K562 (cell line): ENCODE results near the gene PSORS1C2. TPM values are rescaled to one million over a fixed set of nuclear protein-coding genes. Genes with fewer than 3 reads are reported as not detected.

Source experiments
- ASH1L ChIP-seq: fragments of 450-650 bp; IDR thresholded peaks from 2 replicates; pipeline ENCODE4 v1.6.1; 2018; ENCODE audit warnings: borderline replicate concordance, mild to moderate bottlenecking, low read depth; ENCODE audit not compliant: partially characterized antibody
- ETV6 ChIP-seq, 3 experiments: fragments of 150-350 bp in 1 of 3; sonication (generic) in 1 of 3; formaldehyde crosslinking in 1 of 3; IDR thresholded peaks; 2 replicates each; pipeline versions ENCODE4 v1.6.1 to v1.8.0; 2014 to 2022; ENCODE audit warnings: borderline replicate concordance in 2 of 3, low read depth in 2 of 3, antibody characterized with exemption in 1 of 3, low read length in 1 of 3, mild to moderate bottlenecking in 1 of 3, missing genetic modification reagents in 1 of 3
- FOXP1 ChIP-seq: sonication (generic); formaldehyde crosslinking; IDR thresholded peaks from 2 replicates; pipeline ENCODE4 v1.8.0; 2022; ENCODE audit warnings: mild to moderate bottlenecking, missing genetic modification reagents
- KHSRP ChIP-seq: fragments of 450-650 bp; IDR thresholded peaks from 2 replicates; pipeline ENCODE4 v1.6.1; 2017
- KLF16 ChIP-seq: IDR thresholded peaks from 2 replicates; pipeline ENCODE4 v1.6.1; 2016; ENCODE audit warnings: antibody characterized with exemption
- NR0B1 ChIP-seq: fragments of 450-650 bp; IDR thresholded peaks from one replicate; pipeline ENCODE4 v1.6.1; 2018; ENCODE audit warnings: mild to moderate bottlenecking, moderate library complexity; ENCODE audit not compliant: partially characterized antibody
- PML ChIP-seq: IDR thresholded peaks from 2 replicates; pipeline ENCODE4 v1.6.1; 2012; ENCODE audit warnings: low read length, inconsistent platforms
- POLR3A ChIP-seq: IDR thresholded peaks from 2 replicates; pipeline ENCODE4 v1.6.1; 2011; ENCODE audit warnings: borderline replicate concordance, mild to moderate bottlenecking, moderate library complexity; ENCODE audit not compliant: insufficient read length, insufficient read depth; ENCODE audit errors: extremely low read depth
- SIX5 ChIP-seq, 2 experiments: IDR thresholded peaks; 2 replicates each; pipeline ENCODE4 v1.6.1; 2011; ENCODE audit warnings: low read length in 2 of 2, borderline replicate concordance in 1 of 2, low read depth in 1 of 2, mild to moderate bottlenecking in 1 of 2, moderate library complexity in 1 of 2; ENCODE audit not compliant: insufficient read depth in 1 of 2
- TBP ChIP-seq: optimal IDR thresholded peaks from 2 replicates; pipeline ENCODE3; 2011; ENCODE audit warnings: low read depth, low read length, improper control_type of control experiment
- XRCC5 ChIP-seq: fragments of 200-400 bp; formaldehyde crosslinking; IDR thresholded peaks from 2 replicates; pipeline ENCODE4 v1.6.1; 2017; ENCODE audit warnings: low read depth, mild to moderate bottlenecking, low read length
- ZBED1 ChIP-seq: IDR thresholded peaks from 2 replicates; pipeline ENCODE4 v1.6.1; 2014
- ZBTB17 ChIP-seq: fragments of 450-650 bp; formaldehyde crosslinking; IDR thresholded peaks from 2 replicates; pipeline ENCODE4 v1.4.0; 2020; ENCODE audit warnings: mild to moderate bottlenecking
- ZEB2 ChIP-seq: fragments of 450-650 bp; IDR thresholded peaks from 2 replicates; pipeline ENCODE4 v1.6.1; 2016
- ZNF197 ChIP-seq: fragments of 200-800 bp; sonication (Bioruptor generic); IDR thresholded peaks from 2 replicates; pipeline ENCODE4 v1.6.1; 2016; ENCODE audit warnings: low read depth, missing genetic modification characterization, missing compliant biosample characterization
- ZNF316 ChIP-seq: fragments of 450-650 bp; IDR thresholded peaks from 2 replicates; pipeline ENCODE4 v1.6.1; 2016
- ZNF408 ChIP-seq: fragments of 250-450 bp; sonication (Bioruptor Pico); IDR thresholded peaks from 2 replicates; pipeline ENCODE4 v1.4.0; 2020; ENCODE audit warnings: low read depth, mild to moderate bottlenecking, moderate library complexity
- polyA plus RNA-seq, 8 experiments: library from polyadenylated mRNA; depleted of rRNA in 4 of 8; stranded (reverse) in 5 of 8; unstranded in 3 of 8; fragments of >200 nt; fragmentation: Nextera tagmentation in 2 of 8; fragmentation: Illumina TruSeq in 1 of 8; extraction: Ambion mirVana in 2 of 8; extraction: Trizol in 1 of 8; gene quantifications; 2 replicates each; pipeline versions ENCODE4 v1.2.1 to v1.2.3, GENCODE V29; 2011 to 2014; ENCODE audit warnings: inconsistent platforms in 1 of 8, missing spikeins in 1 of 8
- total RNA-seq, 7 experiments: library from RNA; depleted of rRNA in 6 of 7; stranded (reverse); fragments of >200 nt in 6 of 7; fragmentation: Illumina TruSeq in 2 of 7; extraction: Trizol in 2 of 7; gene quantifications; 2 replicates each; pipeline versions ENCODE4 v1.2.1 to v1.2.3, GENCODE V29; 2011 to 2021; ENCODE audit warnings: low replicate concordance in 1 of 7
- TF ChIP-seq, protein P1 (sequence below): fragments of 200-800 bp; sonication (Bioruptor generic); IDR thresholded peaks from 2 replicates; pipeline ENCODE4 v1.6.1; 2017; ENCODE audit warnings: missing genetic modification characterization, missing compliant biosample characterization
- TF ChIP-seq, protein P2 (sequence below), 3 experiments: fragments of 200-800 bp in 1 of 3; sonication (Bioruptor generic) in 1 of 3; sonication (generic) in 1 of 3; formaldehyde crosslinking in 1 of 3; IDR thresholded peaks; 2 replicates each; pipeline versions ENCODE4 v1.6.1 to v1.8.0; 2016 to 2022; ENCODE audit warnings: mild to moderate bottlenecking in 2 of 3, missing compliant biosample characterization in 2 of 3, missing genetic modification characterization in 2 of 3, missing genetic modification reagents in 1 of 3
- TF ChIP-seq, protein P3 (sequence below): sonication (generic); formaldehyde crosslinking; IDR thresholded peaks from 2 replicates; pipeline ENCODE4 v1.9.0; 2022; ENCODE audit warnings: mild to moderate bottlenecking, missing genetic modification reagents
- TF ChIP-seq, protein P4 (sequence below): fragments of 250-450 bp; sonication (Bioruptor Pico); IDR thresholded peaks from 2 replicates; pipeline ENCODE4 v1.4.0; 2020; ENCODE audit warnings: mild to moderate bottlenecking, moderate library complexity, borderline replicate concordance

PSORS1C2 gene
- total and polyA plus RNA-seq, 9 of the 15 experiments (the other 6 are each of a cell fraction or from before 2014, with no cell fraction given): not detected

GRCh38 chr6:31158140-31158862 lies 19.4 kb upstream of the PSORS1C2 start, which contains the start of gene TCF19 (continued):
- TF ChIP-seq SIX5 (IDR thresholded peaks at IDR 0.05; ENCODE audit: borderline replicate concordance in 1 of 2, insufficient read depth in 1 of 2, low read depth in 1 of 2, low read length in 2 of 2) (no peak), ZBTB17 (CRISPR knock-in tag) (no peak), ZBED1 (no peak), ZEB2 (no peak), NR0B1 (no peak), PML (no peak), ETV6 (IDR thresholded peaks at IDR 0.05; ENCODE audit: borderline replicate concordance in 1 of 2, low read depth in 2 of 2, low read length in 1 of 2) (no peak), ETV6 (CRISPR knock-in tag; IDR thresholded peaks at IDR 0.05; ENCODE audit: borderline replicate concordance) (no peak), ZNF197 (no peak), KHSRP (no peak), POLR3A (no peak), ASH1L (peak; percentile 98), FOXP1 (CRISPR knock-in tag) (no peak), KLF16 (no peak), TBP (peak; percentile 48), XRCC5 (peak; percentile 59; the same call in 1 of the 2 replicates), ZNF408 (CRISPR knock-in tag) (no peak), ZNF316 (no peak)
- TF ChIP-seq, protein P1, sequence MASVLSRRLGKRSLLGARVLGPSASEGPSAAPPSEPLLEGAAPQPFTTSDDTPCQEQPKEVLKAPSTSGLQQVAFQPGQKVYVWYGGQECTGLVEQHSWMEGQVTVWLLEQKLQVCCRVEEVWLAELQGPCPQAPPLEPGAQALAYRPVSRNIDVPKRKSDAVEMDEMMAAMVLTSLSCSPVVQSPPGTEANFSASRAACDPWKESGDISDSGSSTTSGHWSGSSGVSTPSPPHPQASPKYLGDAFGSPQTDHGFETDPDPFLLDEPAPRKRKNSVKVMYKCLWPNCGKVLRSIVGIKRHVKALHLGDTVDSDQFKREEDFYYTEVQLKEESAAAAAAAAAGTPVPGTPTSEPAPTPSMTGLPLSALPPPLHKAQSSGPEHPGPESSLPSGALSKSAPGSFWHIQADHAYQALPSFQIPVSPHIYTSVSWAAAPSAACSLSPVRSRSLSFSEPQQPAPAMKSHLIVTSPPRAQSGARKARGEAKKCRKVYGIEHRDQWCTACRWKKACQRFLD (CRISPR knock-in tag): no peak
- TF ChIP-seq, protein P2, sequence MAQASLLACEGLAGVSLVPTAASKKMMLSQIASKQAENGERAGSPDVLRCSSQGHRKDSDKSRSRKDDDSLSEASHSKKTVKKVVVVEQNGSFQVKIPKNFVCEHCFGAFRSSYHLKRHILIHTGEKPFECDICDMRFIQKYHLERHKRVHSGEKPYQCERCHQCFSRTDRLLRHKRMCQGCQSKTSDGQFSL (CRISPR knock-in tag; IDR thresholded peaks at IDR 0.05): no peak
- TF ChIP-seq, protein P2 (tag; IDR thresholded peaks at IDR 0.05): no peak
- TF ChIP-seq, protein P3, sequence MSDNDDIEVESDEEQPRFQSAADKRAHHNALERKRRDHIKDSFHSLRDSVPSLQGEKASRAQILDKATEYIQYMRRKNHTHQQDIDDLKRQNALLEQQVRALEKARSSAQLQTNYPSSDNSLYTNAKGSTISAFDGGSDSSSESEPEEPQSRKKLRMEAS (CRISPR knock-in tag): peak; percentile 63; the same call in 1 of the 2 replicates
- TF ChIP-seq, protein P4, sequence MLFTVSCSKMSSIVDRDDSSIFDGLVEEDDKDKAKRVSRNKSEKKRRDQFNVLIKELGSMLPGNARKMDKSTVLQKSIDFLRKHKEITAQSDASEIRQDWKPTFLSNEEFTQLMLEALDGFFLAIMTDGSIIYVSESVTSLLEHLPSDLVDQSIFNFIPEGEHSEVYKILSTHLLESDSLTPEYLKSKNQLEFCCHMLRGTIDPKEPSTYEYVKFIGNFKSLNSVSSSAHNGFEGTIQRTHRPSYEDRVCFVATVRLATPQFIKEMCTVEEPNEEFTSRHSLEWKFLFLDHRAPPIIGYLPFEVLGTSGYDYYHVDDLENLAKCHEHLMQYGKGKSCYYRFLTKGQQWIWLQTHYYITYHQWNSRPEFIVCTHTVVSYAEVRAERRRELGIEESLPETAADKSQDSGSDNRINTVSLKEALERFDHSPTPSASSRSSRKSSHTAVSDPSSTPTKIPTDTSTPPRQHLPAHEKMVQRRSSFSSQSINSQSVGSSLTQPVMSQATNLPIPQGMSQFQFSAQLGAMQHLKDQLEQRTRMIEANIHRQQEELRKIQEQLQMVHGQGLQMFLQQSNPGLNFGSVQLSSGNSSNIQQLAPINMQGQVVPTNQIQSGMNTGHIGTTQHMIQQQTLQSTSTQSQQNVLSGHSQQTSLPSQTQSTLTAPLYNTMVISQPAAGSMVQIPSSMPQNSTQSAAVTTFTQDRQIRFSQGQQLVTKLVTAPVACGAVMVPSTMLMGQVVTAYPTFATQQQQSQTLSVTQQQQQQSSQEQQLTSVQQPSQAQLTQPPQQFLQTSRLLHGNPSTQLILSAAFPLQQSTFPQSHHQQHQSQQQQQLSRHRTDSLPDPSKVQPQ: no peak
